Ovary (tissue), 9 donors: ENCODE results near the gene PCF11. TPM values are rescaled to one million over a fixed set of nuclear protein-coding genes. Genes with fewer than 3 reads are reported as not detected.

Experiments used
- DNase-seq, 5 donors: peaks; one replicate each; pipeline ENCODE4 v3.0.0-alpha.2; 2019 to 2020
- H3K27ac ChIP-seq, 2 donors: fragments of 200-600 bp; one replicate each; pipeline versions ENCODE4 v1.5.1 to v1.8.0; 2019 to 2022
- H3K27me3 ChIP-seq: fragments of 200-600 bp; one replicate; pipeline ENCODE4 v1.8.0; 2022
- H3K36me3 ChIP-seq: fragments of 200-600 bp; sonication (generic); one replicate; pipeline ENCODE4 v1.5.1; 2019
- H3K4me1 ChIP-seq: one replicate; pipeline ENCODE4 v1.8.1; 2013; ENCODE audit warnings: mild to moderate bottlenecking, moderate library complexity; ENCODE audit not compliant: insufficient read depth
- H3K4me3 ChIP-seq: fragments of 200-600 bp; sonication (generic); one replicate; pipeline ENCODE4 v1.5.1; 2017
- H3K9me3 ChIP-seq, 2 donors: fragments of 200-600 bp in 1 of 2; sonication (generic) in 1 of 2; one replicate each; pipeline versions ENCODE4 v1.5.1 to v1.8.1; 2013 to 2019; ENCODE audit warnings: mild to moderate bottlenecking in 1 of 2, moderate library complexity in 1 of 2
- EP300 ChIP-seq: sonication (generic); formaldehyde crosslinking; IDR thresholded peaks from one replicate; pipeline ENCODE4 v1.6.1; 2017; ENCODE audit warnings: antibody characterized with exemption
- POLR2A ChIP-seq: fragments of 450-650 bp; IDR thresholded peaks from one replicate; pipeline ENCODE4 v1.6.1; 2017; ENCODE audit warnings: antibody characterized with exemption, mild to moderate bottlenecking, moderate library complexity
- WGBS, 3 donors: extraction: QIAGEN DNeasy Blood & Tissue Kit in 1 of 3; methylation state at CpG; one replicate each; pipeline versions ENCODE4 v1.1.5 to v1.1.7; 2013 to 2017; 5-methylcytosine and 5-hydroxymethylcytosine counted together
- intact Hi-C, 4 donors: fragments of 100-400 bp; cut with DNase I; formaldehyde crosslinking; loops; one replicate each; pipeline versions ENCODE4 v1.11.0 to v1.15.1; 2022 to 2023
- polyA plus RNA-seq, 2 donors: library from polyadenylated mRNA; stranded (reverse); fragments of 200-250 nt in 1 of 2; fragments of 350-450 nt in 1 of 2; fragmentation: Illumina TruSeq in 1 of 2; extraction: RNeasy Lipid Tissue Mini Kit (QIAGEN cat#74804) in 1 of 2; gene quantifications; one replicate each; pipeline ENCODE4 v1.2.3, GENCODE V29; 2013 to 2014
- total RNA-seq, 7 donors: library from RNA; depleted of rRNA in 2 of 7; stranded (reverse); fragments of >200 nt in 2 of 7; fragmentation: NEBNext Ultra II Directional in 3 of 7; extraction: Animal tissue kit (Norgen Biotek cat#: 25700) in 3 of 7; gene quantifications; one replicate each; pipeline versions ENCODE4 v1.1.0 to v1.2.4, GENCODE V29; 2016 to 2023
- TF ChIP-seq, protein P1 (sequence below), 3 donors: fragments of 450-650 bp in 2 of 3; fragments of 200-600 bp in 1 of 3; IDR thresholded peaks; one replicate each; pipeline versions ENCODE4 v1.5.1 to v1.8.0; 2016 to 2022; ENCODE audit warnings: antibody characterized with exemption in 3 of 3, mild to moderate bottlenecking in 1 of 3
- donor health status: DM: no; HTN: no; CAD: no; lungs with moderate emphysema.
- donor health status: DM: no; HTN: no; CAD: no.
- donor health status: Bipolar disorder and iron deficiency.
- donor health status: DM: yes; HTN: yes; CAD: no.
- donor health status: DM: no; HTN: no; CAD: no.
- donor health status: DM: yes; HTN: yes; CAD: no.

PCF11 gene
- total and polyA plus RNA-seq, 9 donors = 38.0 to 107 (median 59.8) TPM

DNA sequence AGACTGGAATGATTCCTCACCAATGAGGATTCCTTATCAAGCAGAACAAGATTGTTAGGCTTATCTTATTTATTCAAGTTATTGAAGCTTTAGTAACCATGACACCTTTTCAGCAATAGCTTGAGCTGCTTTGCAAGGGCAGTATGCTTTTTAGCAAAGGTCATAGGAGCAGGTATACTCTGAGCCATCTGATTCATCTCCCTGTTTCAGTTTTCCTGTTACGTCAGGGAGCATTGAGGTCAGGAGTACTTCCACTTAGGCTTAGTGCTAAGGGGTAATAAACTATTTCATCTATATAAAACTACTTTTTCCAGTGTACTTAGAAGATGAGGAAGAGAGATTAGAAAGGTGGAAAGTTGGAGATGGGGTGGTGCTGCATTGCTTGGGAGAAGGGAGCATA, 18.9 kb downstream of the PCF11 start:
- TF ChIP-seq EP300 (no peak), POLR2A (no peak)
- TF ChIP-seq, protein P1, sequence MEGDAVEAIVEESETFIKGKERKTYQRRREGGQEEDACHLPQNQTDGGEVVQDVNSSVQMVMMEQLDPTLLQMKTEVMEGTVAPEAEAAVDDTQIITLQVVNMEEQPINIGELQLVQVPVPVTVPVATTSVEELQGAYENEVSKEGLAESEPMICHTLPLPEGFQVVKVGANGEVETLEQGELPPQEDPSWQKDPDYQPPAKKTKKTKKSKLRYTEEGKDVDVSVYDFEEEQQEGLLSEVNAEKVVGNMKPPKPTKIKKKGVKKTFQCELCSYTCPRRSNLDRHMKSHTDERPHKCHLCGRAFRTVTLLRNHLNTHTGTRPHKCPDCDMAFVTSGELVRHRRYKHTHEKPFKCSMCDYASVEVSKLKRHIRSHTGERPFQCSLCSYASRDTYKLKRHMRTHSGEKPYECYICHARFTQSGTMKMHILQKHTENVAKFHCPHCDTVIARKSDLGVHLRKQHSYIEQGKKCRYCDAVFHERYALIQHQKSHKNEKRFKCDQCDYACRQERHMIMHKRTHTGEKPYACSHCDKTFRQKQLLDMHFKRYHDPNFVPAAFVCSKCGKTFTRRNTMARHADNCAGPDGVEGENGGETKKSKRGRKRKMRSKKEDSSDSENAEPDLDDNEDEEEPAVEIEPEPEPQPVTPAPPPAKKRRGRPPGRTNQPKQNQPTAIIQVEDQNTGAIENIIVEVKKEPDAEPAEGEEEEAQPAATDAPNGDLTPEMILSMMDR (IDR thresholded peaks at IDR 0.05) = no peak
- H3K4me1 ChIP-seq = peaks cover 7% of the 10 kb centered on the region
- 82 to 100% (median 97%) methylated on average over 1 of the region's 1 CpG for WGBS, 3 donors
- no peaks in the 10 kb centered on the region for H3K27me3 ChIP-seq
- no peaks in the 10 kb centered on the region for H3K9me3 ChIP-seq
- H3K36me3 ChIP-seq = no peaks in the 10 kb centered on the region
- H3K27ac ChIP-seq = no peak overlapping the region
- DNase-seq = no peak
- H3K4me3 ChIP-seq = no peak overlapping the region
- intact Hi-C loops = no loop called here

DNA sequence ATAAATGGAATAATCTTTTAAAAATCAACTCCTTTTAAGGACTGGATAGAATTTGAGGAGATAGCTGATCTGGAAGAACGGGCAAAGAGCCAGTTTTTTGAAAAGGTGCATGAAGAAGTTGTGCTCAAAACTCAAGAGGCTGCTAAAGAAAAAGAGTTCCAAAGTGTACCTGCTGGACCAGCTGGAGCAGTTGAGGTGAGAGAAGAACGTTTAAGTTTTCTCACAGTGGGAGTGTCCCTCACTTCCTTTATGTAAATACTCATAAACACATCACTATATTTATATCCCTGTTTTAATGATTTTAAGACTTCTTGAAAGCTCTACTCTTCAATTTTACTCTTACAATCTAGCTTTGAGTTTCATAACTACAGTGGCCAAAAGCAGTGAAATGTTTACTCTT, 24.9 kb downstream of the PCF11 start:
- Histone ChIP-seq H3K27me3 (no peaks in the 10 kb centered on the region), H3K4me1 (no peaks in the 10 kb centered on the region), H3K27ac (no peak overlapping the region), H3K9me3 (no peaks in the 10 kb centered on the region), H3K4me3 (no peak overlapping the region), H3K36me3 (no peaks in the 10 kb centered on the region)
- DNase-seq = no peak
- WGBS, 3 donors = 43 to 54% (median 51%) methylated on average over 2 of the region's 2 CpGs
- intact Hi-C loops = no loop called here
- TF ChIP-seq, protein P1 (IDR thresholded peaks at IDR 0.05) = no peak
- no peak for TF ChIP-seq POLR2A
- no peak for TF ChIP-seq EP300

DNA sequence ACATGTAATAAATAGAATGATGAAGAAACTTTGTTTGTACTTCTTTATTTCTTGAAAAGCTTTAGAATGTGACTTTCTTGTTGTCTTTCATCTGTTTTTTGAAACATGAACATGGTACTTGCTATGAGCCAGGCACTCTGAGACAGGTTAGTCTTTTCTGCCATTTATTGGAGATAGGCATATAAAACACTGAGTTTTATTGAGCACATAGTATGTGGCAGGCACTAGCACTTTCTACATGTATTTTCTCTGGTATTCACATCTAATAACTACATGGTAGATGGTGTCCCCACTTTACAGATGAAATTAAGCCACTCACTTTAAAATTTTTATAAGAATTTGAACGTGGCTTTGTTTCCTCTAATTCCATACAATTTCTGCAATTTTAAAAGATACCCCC, 28.8 kb downstream of the PCF11 start:
- no peaks in the 10 kb centered on the region for H3K36me3 ChIP-seq
- intact Hi-C loops = no loop called here
- no peak overlapping the region for H3K4me3 ChIP-seq
- no peaks in the 10 kb centered on the region for H3K9me3 ChIP-seq
- TF ChIP-seq POLR2A = no peak
- TF ChIP-seq, protein P1 (IDR thresholded peaks at IDR 0.05) = no peak
- no peak for TF ChIP-seq EP300
- no peaks in the 10 kb centered on the region for H3K4me1 ChIP-seq
- 76 to 84% (median 76%) methylated on average over 1 of the region's 1 CpG for WGBS, 3 donors
- no peak for DNase-seq
- no peaks in the 10 kb centered on the region for H3K27me3 ChIP-seq
- no peak overlapping the region for H3K27ac ChIP-seq

DNA sequence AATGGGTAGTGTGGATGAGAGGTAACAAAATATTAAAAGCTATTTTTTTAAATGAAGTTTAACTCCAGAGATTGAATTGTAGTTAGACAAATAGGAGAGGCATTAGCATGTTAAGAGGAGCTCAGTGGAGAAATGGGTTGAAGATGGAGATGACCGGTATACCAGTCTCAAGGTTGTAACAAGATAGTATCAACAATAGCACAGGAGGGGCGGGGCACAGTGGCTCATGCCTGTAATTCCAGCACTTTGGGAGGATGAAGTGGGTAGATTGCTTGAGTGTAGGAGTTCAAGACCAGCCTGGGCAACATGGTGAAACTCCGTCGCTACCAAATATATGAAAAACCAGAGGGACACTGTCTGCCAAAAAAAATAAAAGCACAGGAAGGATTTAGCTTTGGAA, 30.5 kb downstream of the PCF11 start:
- H3K4me3 ChIP-seq = no peak overlapping the region
- H3K9me3 ChIP-seq = no peaks in the 10 kb centered on the region
- no peak for DNase-seq
- TF ChIP-seq POLR2A = no peak
- TF ChIP-seq, protein P1 (IDR thresholded peaks at IDR 0.05) = no peak
- no peak for TF ChIP-seq EP300
- intact Hi-C loops = no loop called here
- H3K27ac ChIP-seq = no peak overlapping the region
- 79 to 96% (median 93%) methylated on average over 4 of the region's 4 CpGs for WGBS, 3 donors
- no peaks in the 10 kb centered on the region for H3K27me3 ChIP-seq
- no peaks in the 10 kb centered on the region for H3K36me3 ChIP-seq
- peaks cover 3% of the 10 kb centered on the region for H3K4me1 ChIP-seq
